Neural progenitor cell (in vitro differentiated cells): ENCODE data around the gene FAF1. TPM values are rescaled to one million over a fixed set of nuclear protein-coding genes. Genes with fewer than 3 reads are reported as not detected.

Source experiments
- DNase-seq: peaks from one replicate; pipeline ENCODE4 v3.0.0-alpha.2; 2016; ENCODE audit warnings: low spot score
- H2AFZ ChIP-seq: fragments of 200-600 bp; sonication (generic); replicated peaks from 2 replicates; pipeline ENCODE4 v1.6.1; 2016; ENCODE audit warnings: antibody characterized with exemption
- H3F3A ChIP-seq: fragments of 200-600 bp; sonication (generic); 2 replicates; pipeline ENCODE4 v1.6.1; 2016; ENCODE audit warnings: antibody characterized with exemption, low read depth
- H3K27ac ChIP-seq: fragments of 200-600 bp; sonication (generic); 2 replicates; pipeline ENCODE4 v1.5.1; 2016; ENCODE audit warnings: mild to moderate bottlenecking
- H3K27me3 ChIP-seq: fragments of 200-600 bp; sonication (generic); 2 replicates; pipeline ENCODE4 v1.6.1; 2016; ENCODE audit warnings: mild to moderate bottlenecking, moderate library complexity
- H3K36me3 ChIP-seq: fragments of 200-600 bp; sonication (generic); 2 replicates; pipeline ENCODE4 v1.5.1; 2016
- H3K4me1 ChIP-seq: fragments of 200-600 bp; sonication (generic); 2 replicates; pipeline ENCODE4 v1.6.1; 2016; ENCODE audit warnings: mixed run types
- H3K4me2 ChIP-seq: fragments of 200-600 bp; sonication (generic); 2 replicates; pipeline ENCODE4 v1.6.1; 2016
- H3K4me3 ChIP-seq: fragments of 200-600 bp; sonication (generic); 2 replicates; pipeline ENCODE4 v1.5.1; 2016
- H3K79me2 ChIP-seq: fragments of 200-600 bp; sonication (generic); 2 replicates; pipeline ENCODE4 v1.6.1; 2016; ENCODE audit warnings: low read depth
- H3K9ac ChIP-seq: fragments of 200-600 bp; sonication (generic); 2 replicates; pipeline ENCODE4 v1.6.1; 2016
- H3K9me3 ChIP-seq: fragments of 200-600 bp; sonication (generic); 2 replicates; pipeline ENCODE4 v1.5.1; 2016; ENCODE audit warnings: low read depth
- H4K20me1 ChIP-seq: fragments of 200-600 bp; sonication (generic); 2 replicates; pipeline ENCODE4 v1.6.1; 2016; ENCODE audit warnings: low read depth
- H3K27ac Mint-ChIP-seq: 3 replicates; pipeline ENCODE4 v1.8.0; 2021; ENCODE audit warnings: mixed read lengths
- H3K27me3 Mint-ChIP-seq: 2 replicates; pipeline ENCODE4 v1.8.0; 2022; ENCODE audit warnings: low read depth, mild to moderate bottlenecking, inconsistent platforms, moderate library complexity, mixed read lengths; ENCODE audit not compliant: insufficient read depth
- H3K36me3 Mint-ChIP-seq: 3 replicates; pipeline ENCODE4 v1.8.0; 2021; ENCODE audit warnings: mixed read lengths
- H3K4me1 Mint-ChIP-seq: 3 replicates; pipeline ENCODE4 v1.8.0; 2021; ENCODE audit warnings: mixed read lengths
- H3K4me3 Mint-ChIP-seq: 3 replicates; pipeline ENCODE4 v1.8.0; 2021; ENCODE audit warnings: mild to moderate bottlenecking, moderate library complexity, mixed read lengths
- H3K9me3 Mint-ChIP-seq: 3 replicates; pipeline ENCODE4 v1.8.0; 2020; ENCODE audit warnings: mixed read lengths
- CTCF ChIP-seq: fragments of 200-600 bp; sonication (generic); IDR thresholded peaks from 2 replicates; pipeline ENCODE4 v1.5.1; 2017; ENCODE audit warnings: antibody characterized with exemption, mild to moderate bottlenecking
- EZH2 ChIP-seq: fragments of 200-600 bp; sonication (generic); IDR thresholded peaks from 2 replicates; pipeline ENCODE4 v1.6.1; 2017; ENCODE audit warnings: antibody characterized with exemption, mild to moderate bottlenecking, moderate library complexity
- EZH2phosphoT487 ChIP-seq: fragments of 200-600 bp; sonication (generic); IDR thresholded peaks from 2 replicates; pipeline ENCODE4 v1.6.1; 2017; ENCODE audit warnings: antibody characterized with exemption
- total RNA-seq: library from RNA; depleted of rRNA; stranded (reverse); fragments of >200 nt; gene quantifications from 2 replicates; pipeline ENCODE4 v1.2.3, GENCODE V29; 2015; ENCODE audit warnings: low replicate concordance

Gene FAF1
- total RNA-seq, 1 donor from 2014 or later = 103 TPM

DNA sequence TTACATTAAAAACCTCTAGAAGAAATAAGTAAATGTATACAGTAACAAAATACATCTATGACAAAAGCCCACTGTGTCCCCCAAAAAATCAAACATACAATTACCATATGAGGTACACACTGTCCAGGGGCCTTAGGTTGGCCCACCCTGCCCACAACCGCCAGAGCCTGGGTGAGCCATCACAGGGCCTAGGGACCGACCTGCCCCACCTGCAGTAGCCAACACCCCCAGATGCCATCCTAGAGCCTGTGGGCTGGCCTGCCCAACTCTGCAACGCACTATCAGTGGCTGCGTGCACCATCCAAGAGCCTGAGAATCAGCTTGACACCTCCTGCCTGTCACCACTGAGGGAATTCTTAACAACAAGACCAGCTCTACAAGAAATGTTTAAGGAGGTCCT is 39.0 kb downstream of the FAF1 start:
- Mint-ChIP-seq H3K36me3 (peaks cover 24% of the 10 kb centered on the region), H3K4me1 (no peaks in the 10 kb centered on the region), H3K27me3 (no peaks in the 10 kb centered on the region), H3K4me3 (no peak overlapping the region), H3K27ac (no peak overlapping the region), H3K9me3 (peaks cover 43% of the 10 kb centered on the region)
- Histone ChIP-seq H3K27me3 (no peaks in the 10 kb centered on the region), H3F3A (no peaks in the 10 kb centered on the region), H3K36me3 (no peaks in the 10 kb centered on the region), H3K79me2 (peaks cover 85% of the 10 kb centered on the region), H3K4me1 (no peaks in the 10 kb centered on the region), H3K9me3 (no peaks in the 10 kb centered on the region), H3K9ac (no peak overlapping the region), H2AFZ (no peak overlapping the region), H3K4me3 (no peak overlapping the region), H3K4me2 (no peak overlapping the region), H4K20me1 (no peaks in the 10 kb centered on the region), H3K27ac (no peak overlapping the region)
- DNase-seq = no peak
- TF ChIP-seq EZH2phosphoT487 (no peak), CTCF (no peak), EZH2 (no peak)

DNA sequence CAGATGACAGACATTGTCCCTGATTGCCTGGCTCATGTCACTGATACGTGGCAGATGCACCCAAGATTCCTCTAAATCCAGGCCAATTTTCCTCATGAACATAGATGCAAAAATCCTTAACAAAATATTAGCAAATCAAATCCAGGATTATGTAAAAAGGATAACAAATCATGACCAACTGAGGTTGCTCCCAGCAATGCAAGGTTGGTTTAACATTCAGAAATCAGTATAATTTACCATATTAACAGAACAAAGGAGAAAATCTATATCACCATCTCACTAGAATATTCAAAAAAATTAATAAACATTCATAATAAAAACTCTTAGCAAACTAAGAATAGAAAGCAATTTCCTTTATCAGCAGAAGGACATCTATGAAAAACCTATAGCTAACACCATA is 39.7 kb downstream of the FAF1 start:
- Mint-ChIP-seq H3K36me3 (peaks cover 20% of the 10 kb centered on the region), H3K27me3 (no peaks in the 10 kb centered on the region), H3K9me3 (peaks cover 39% of the 10 kb centered on the region), H3K27ac (no peak overlapping the region), H3K4me1 (no peaks in the 10 kb centered on the region), H3K4me3 (no peak overlapping the region)
- H3K4me3 ChIP-seq = no peak overlapping the region
- peaks cover 85% of the 10 kb centered on the region for H3K79me2 ChIP-seq
- H3K9me3 ChIP-seq = no peaks in the 10 kb centered on the region
- no peaks in the 10 kb centered on the region for H3K36me3 ChIP-seq
- no peak overlapping the region for H3K4me2 ChIP-seq
- DNase-seq = no peak
- TF ChIP-seq EZH2phosphoT487 (no peak), EZH2 (no peak), CTCF (no peak)
- no peaks in the 10 kb centered on the region for H4K20me1 ChIP-seq
- H3K9ac ChIP-seq = no peak overlapping the region
- H2AFZ ChIP-seq = no peak overlapping the region
- no peak overlapping the region for H3K27ac ChIP-seq
- no peaks in the 10 kb centered on the region for H3F3A ChIP-seq
- H3K27me3 ChIP-seq = no peaks in the 10 kb centered on the region
- H3K4me1 ChIP-seq = no peaks in the 10 kb centered on the region

DNA sequence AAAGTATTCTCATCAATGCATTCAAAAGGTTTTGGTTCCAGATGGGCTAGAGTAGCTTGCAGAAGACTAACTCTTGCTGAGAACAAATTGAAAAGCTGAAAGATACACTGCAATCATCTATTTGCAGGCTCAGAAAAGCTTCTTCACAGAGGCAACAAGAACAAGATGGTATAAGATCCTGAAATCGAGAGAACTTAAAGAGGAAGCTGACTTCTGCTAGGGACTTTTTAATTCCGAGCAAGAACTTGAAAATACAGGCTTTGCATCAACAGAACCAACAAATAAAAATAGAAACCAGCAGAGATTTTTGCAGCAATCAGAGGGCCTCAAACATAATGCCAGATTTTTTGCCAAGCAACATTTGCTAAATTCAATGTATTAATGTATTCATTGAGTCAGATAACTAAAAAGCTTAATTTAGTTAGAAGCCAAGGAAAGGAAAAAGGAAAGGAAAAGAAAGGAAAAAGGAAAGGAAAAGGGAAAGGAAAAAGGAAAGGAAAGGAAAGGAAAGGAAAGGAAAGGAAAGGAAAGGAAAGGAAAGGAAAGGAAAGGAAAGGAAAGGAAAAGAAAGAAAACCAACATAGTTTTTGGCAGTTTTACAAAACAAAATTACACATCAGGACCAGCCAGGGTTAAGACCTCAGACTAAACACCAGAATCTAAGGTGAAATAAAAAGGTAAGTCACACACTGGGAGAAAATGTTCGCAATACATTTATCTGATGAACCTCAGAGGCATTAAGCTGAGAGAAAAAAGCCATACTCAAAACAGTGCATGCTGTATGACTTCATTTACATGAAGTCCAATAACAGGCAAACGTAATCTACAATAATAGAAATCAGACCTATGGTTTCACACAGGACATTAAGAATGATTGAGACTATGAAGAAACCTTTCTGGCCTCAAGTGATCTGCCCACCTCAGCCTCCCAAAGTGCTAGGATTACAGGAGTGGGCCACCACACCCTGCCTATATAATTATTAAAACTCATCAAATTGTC is 42.6 kb downstream of the FAF1 start:
- Histone ChIP-seq H3K4me1 (no peaks in the 10 kb centered on the region), H3K4me2 (no peak overlapping the region), H3K36me3 (no peaks in the 10 kb centered on the region), H3K4me3 (no peak overlapping the region), H4K20me1 (no peaks in the 10 kb centered on the region), H3K9ac (no peak overlapping the region), H3K27ac (no peak overlapping the region), H2AFZ (no peak overlapping the region), H3K27me3 (no peaks in the 10 kb centered on the region), H3F3A (no peaks in the 10 kb centered on the region), H3K79me2 (peaks cover 74% of the 10 kb centered on the region), H3K9me3 (no peaks in the 10 kb centered on the region)
- Mint-ChIP-seq H3K27me3 (no peaks in the 10 kb centered on the region), H3K36me3 (peaks cover 10% of the 10 kb centered on the region), H3K4me3 (no peak overlapping the region), H3K4me1 (no peaks in the 10 kb centered on the region), H3K27ac (no peak overlapping the region), H3K9me3 (peaks cover 15% of the 10 kb centered on the region)
- TF ChIP-seq CTCF (no peak), EZH2 (no peak), EZH2phosphoT487 (no peak)
- no peak for DNase-seq
